Stimulated activated CD8-positive, alpha-beta memory T cell treated with anti-CD3 and anti-CD28 coated beads, Interleukin-7, amount 100 ng/mL, for 48 hours (primary cell): ENCODE results near the gene PARD6B.
"Not testable (repeated sequence)": the region's sequence is repeated elsewhere in the genome, so short reads cannot be mapped to it uniquely, and the experiment has no call there.

Experiments used
- DNase-seq, 2 donors: peaks; one replicate each; pipeline ENCODE4 v3.0.0-alpha.2; 2020; ENCODE audit warnings: low read depth in 1 of 2; ENCODE audit errors: extremely low read depth in 1 of 2

Gene PARD6B

GRCh38 chr20:50703651-50704438 is 27.5 kb upstream of the PARD6B start:
- not testable (repeated sequence) for DNase-seq

DNA sequence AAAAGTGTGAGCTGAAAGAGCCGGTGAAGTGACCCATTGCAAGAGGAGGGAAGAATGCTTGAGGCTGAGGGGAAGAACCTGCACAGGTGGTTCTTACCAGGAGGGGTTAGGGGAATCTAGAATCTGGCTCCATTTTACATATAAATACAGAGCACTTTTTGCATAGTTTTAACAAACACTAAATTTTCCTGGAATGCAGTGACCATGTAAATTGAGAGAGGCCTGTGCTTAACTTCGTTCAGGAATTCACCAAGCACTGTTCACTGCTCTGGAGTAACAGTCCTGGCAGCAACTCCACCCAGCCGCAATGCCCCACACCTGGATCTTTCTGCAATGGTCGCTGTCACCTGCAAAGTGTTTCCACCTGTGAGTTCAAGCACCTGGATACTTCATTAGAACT is 26.9 kb upstream of the PARD6B start:
- DNase-seq, result no peak

DNA sequence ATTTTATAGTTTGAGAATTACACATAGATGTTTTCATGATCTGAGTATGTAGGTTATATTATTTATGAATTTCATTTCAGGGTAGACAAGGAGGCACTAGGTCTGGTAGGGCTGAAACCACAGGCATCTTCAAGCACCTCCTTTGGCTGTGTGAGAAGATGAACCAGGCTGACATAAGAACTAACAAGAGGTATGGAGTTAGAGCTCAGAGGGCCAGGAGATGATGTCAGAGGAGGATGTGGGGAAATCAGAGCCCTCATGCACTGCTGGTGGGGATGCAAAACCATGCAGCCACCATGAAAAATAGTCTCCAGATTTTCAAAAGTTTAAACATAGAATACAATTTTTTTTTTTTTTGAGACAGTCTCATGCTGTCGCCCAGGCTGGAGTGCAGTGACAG is 26.4 kb upstream of the PARD6B start:
- DNase-seq, result no peak

DNA sequence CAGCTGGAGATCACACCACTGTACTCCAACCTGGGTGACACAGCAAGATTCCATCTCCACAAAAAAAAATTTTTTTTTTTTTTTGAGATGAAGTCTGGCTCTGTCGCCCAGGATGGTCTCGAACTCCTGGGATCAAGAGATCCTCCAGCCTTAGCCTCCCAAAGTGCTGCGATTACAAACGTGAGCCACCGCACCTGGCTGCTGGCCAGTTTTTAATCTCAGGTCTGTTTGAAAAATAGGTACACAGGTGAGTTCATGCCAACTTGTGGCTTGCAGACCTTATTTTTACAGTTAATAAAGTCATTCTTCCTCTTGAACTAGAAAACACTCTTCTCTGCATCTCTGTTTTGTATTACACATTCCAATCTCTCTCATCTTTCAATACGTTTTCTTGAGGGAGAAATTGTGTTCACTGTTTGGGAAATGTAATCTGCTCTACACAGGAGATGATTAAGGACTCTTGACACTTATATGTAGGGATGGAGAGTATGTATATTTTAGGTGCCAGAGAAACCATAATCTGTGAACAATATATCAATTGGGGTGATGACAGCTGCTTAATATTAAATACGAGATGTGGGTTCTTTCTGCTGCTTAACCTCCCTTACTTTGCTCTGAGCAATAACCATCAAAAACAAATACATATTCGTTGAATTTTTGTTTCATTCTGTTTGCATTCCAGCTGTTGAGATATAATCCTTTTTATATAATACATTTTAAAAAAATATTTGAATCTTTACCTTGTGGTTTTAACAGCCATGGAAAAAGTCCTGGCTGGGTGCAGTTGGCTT is 22.3 kb upstream of the PARD6B start:
- no peak for DNase-seq

- no peak for DNase-seq
Observed at GRCh38 chr20:50709636-50709973, 21.8 kb upstream of the PARD6B start.

DNA sequence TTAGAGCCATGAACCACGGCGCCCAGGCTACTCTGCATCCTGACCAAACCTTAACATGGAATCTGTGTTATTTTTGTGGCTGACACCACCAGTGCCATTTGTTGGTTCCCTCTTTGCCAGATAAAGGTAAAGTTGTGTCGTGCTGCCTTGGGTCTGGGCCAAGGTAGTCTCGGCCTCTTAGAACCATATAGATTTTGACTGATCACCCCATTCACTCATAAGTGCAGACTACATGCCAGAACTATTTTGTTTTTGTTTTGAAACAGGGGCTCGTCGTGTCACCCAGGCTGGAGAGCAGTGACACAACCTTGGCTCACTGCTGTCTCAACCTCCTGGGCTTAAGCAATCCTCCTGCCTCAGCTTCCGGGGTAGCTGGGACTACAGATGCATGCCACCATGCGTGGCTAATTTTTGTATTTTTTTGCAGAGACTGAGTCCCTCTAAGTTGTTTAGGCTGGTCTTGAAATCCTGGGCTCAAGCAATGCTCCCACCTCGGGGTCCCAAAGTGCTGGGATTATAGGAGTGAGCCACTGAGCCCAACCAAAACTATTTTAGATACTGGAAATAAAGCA is 20.8 kb upstream of the PARD6B start:
- DNase-seq, result no peak

DNA sequence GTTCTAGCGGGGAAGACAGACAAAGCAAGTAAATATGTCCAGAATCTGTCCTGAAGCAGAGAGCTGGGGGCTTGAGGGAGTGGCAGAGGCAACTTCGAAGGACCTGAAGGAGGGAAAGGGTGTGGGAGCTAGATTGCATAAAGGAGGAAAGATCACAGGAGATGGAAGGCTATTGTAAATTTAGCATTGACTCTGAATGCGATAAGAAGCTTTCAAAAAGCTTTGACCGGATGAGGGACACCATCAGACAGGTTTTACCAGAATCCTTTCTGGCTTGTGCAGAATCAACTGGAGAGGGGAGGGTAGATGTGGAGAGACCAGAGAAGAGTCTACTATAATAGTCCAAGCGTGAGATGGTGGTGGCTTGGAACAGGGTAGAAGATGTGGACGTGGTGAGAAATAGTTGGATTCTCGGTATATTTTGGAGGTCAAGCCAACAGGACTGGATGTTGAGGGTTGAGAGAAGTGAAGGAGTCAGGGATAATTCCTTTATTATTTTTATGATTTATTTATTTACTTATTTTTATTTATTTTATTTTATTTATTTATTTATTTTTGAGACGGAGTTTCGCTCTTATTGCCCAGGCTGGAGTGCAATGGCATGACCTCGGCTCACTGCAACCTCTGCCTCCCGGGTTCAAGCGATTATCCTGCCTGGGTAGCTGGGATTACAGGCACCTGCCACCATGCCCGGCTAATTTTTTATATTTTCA is 20.1 kb upstream of the PARD6B start:
- no peak for DNase-seq

DNA sequence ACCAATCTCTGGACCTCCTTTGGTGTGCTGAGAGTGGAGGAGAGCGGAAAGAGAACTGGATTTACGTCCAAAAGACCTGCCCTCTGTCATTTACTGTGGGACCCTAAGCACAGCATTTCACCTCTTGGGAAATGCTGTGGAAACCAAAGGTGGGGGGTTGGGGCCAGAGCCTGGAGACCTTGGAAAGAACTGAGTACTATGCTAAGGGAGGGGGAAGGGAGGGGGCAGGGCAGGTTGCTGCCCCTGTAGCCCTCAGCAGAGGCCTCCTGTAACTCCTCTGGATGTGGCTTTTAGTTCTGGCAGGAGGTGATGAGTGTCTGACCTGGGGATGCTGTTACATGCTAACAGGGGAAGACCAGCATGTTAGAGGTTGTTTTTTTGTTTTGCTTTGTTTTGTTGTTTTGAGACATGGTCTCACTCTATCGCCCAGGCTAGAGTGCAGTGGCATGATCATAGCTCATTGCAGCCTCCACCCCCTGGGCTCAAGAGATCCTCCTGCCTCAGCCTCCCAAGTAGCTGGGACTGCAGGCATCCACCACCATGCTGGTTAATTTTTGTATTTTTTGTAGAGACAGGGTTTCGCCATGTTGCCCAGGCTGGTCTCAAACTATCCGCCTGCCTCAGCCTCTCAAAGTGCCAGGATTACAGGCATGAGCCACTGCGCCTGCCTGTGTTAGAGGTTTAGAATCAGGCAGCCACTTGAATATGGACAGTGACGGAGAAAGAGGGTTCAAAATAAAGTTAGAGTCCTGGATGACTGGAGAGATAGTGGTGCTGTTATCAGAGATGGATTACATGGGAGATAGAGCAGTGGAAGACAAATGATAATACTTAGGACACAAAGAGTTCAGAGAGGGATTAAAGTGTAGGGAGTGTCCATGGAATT is 18.4 kb upstream of the PARD6B start:
- no peak for DNase-seq

GRCh38 chr20:50713657-50714101 is 17.7 kb upstream of the PARD6B start:
- no peak for DNase-seq

DNA sequence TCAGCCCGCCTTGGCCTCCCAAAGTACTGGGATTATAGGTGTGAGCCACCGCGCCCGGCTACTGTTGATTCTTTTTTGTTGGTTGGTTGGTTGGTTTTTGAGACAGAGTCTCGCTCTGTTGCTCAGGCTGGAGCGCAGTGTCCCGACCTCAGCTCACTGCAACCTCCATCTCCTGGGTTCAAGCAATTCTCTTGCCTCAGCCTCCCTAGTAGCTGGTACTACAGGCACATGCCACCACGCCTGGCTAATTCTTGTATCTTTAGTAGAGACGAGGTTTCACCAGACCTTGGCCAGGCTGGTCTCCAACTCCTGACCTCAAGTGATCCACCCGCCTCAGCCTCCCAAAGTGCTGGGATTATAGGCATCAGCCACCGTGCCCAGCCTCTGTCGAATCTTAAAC is 17.0 kb upstream of the PARD6B start:
- DNase-seq, result not testable (repeated sequence)

DNA sequence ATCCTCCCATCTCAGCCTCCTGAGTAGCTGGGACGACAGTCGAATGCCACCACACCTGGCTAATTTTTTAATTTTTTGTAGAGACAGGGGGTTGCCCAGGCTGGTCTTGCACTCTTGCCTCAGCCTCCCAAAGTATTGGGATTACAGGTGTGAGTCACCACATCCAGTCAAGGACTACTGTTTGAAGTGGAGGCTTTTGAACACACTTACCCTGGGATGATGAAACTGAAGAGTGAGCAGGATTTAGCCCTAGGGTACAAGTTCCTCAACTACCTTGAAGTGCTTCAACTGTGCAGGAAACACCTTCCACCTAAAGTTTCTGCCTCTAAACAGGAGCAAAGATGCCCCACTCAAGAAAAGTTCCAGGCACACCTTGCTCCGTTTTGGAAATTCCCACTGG is 15.7 kb upstream of the PARD6B start:
- DNase-seq, result no peak

DNA sequence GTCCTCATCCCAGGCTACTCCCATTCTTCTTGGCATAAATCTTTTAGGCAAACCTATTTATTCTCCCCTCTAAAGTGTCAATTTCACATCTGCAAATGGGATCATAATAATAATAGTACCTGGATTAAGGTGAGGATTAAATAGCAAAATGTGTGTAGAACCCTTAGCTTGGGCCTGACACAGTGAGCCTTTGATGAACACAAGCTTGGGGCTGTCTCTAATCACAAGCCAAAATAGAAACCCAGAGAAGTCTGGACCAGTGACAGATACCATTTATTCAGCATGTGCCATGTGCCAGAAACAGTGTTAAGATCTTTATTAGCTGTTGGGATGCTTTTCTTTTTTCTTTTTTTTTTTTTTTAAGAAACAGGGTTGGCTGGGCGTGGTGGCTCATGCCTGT is 14.9 kb upstream of the PARD6B start:
- DNase-seq, result no peak

DNA sequence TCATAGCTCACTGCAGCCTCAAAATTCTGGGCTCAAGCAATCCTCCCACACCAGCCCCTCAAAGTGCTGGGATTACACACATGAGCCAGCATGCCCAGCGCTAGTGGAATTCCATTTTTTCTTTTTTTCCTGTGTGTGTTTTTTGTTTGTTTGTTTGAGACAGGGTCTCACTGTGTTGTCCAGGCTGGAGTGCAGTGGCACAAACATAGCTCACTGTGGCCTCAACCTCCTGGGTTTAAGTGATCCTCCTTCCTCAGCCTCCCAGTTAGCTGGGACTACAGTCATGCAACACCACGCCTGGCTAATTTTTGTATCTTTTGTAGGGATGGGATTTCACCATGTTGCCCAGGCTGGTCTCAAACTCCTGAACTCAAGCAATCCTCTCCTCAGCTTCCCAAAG is 14.1 kb upstream of the PARD6B start:
- DNase-seq, result no peak

- no peak for DNase-seq
Observed at GRCh38 chr20:50717974-50718761, 13.2 kb upstream of the PARD6B start.

GRCh38 chr20:50719328-50719727 is 12.1 kb upstream of the PARD6B start:
- no peak for DNase-seq

GRCh38 chr20:50720026-50720425 is 11.4 kb upstream of the PARD6B start:
- no peak for DNase-seq

GRCh38 chr20:50720582-50720981 is 10.8 kb upstream of the PARD6B start:
- no peak for DNase-seq

- no peak for DNase-seq
Observed at GRCh38 chr20:50721881-50722281, 9.5 kb upstream of the PARD6B start.

GRCh38 chr20:50722424-50723155 is 8.8 kb upstream of the PARD6B start:
- no peak for DNase-seq
